Neural progenitor cell (in vitro differentiated cells): Measurements from ENCODE around the gene TMEM273. TPM values are rescaled to one million over a fixed set of nuclear protein-coding genes. Genes with fewer than 3 reads are reported as not detected.

Experiments
- DNase-seq: peaks from one replicate; pipeline ENCODE4 v3.0.0-alpha.2; 2016; ENCODE audit warnings: low spot score
- H2AFZ ChIP-seq: fragments of 200-600 bp; sonication (generic); replicated peaks from 2 replicates; pipeline ENCODE4 v1.6.1; 2016; ENCODE audit warnings: antibody characterized with exemption
- H3F3A ChIP-seq: fragments of 200-600 bp; sonication (generic); 2 replicates; pipeline ENCODE4 v1.6.1; 2016; ENCODE audit warnings: antibody characterized with exemption, low read depth
- H3K27ac ChIP-seq: fragments of 200-600 bp; sonication (generic); 2 replicates; pipeline ENCODE4 v1.5.1; 2016; ENCODE audit warnings: mild to moderate bottlenecking
- H3K27me3 ChIP-seq: fragments of 200-600 bp; sonication (generic); 2 replicates; pipeline ENCODE4 v1.6.1; 2016; ENCODE audit warnings: mild to moderate bottlenecking, moderate library complexity
- H3K36me3 ChIP-seq: fragments of 200-600 bp; sonication (generic); 2 replicates; pipeline ENCODE4 v1.5.1; 2016
- H3K4me1 ChIP-seq: fragments of 200-600 bp; sonication (generic); 2 replicates; pipeline ENCODE4 v1.6.1; 2016; ENCODE audit warnings: mixed run types
- H3K4me2 ChIP-seq: fragments of 200-600 bp; sonication (generic); 2 replicates; pipeline ENCODE4 v1.6.1; 2016
- H3K4me3 ChIP-seq: fragments of 200-600 bp; sonication (generic); 2 replicates; pipeline ENCODE4 v1.5.1; 2016
- H3K79me2 ChIP-seq: fragments of 200-600 bp; sonication (generic); 2 replicates; pipeline ENCODE4 v1.6.1; 2016; ENCODE audit warnings: low read depth
- H3K9ac ChIP-seq: fragments of 200-600 bp; sonication (generic); 2 replicates; pipeline ENCODE4 v1.6.1; 2016
- H3K9me3 ChIP-seq: fragments of 200-600 bp; sonication (generic); 2 replicates; pipeline ENCODE4 v1.5.1; 2016; ENCODE audit warnings: low read depth
- H4K20me1 ChIP-seq: fragments of 200-600 bp; sonication (generic); 2 replicates; pipeline ENCODE4 v1.6.1; 2016; ENCODE audit warnings: low read depth
- H3K27ac Mint-ChIP-seq: 3 replicates; pipeline ENCODE4 v1.8.0; 2021; ENCODE audit warnings: mixed read lengths
- H3K27me3 Mint-ChIP-seq: 2 replicates; pipeline ENCODE4 v1.8.0; 2022; ENCODE audit warnings: low read depth, mild to moderate bottlenecking, inconsistent platforms, moderate library complexity, mixed read lengths; ENCODE audit not compliant: insufficient read depth
- H3K36me3 Mint-ChIP-seq: 3 replicates; pipeline ENCODE4 v1.8.0; 2021; ENCODE audit warnings: mixed read lengths
- H3K4me1 Mint-ChIP-seq: 3 replicates; pipeline ENCODE4 v1.8.0; 2021; ENCODE audit warnings: mixed read lengths
- H3K4me3 Mint-ChIP-seq: 3 replicates; pipeline ENCODE4 v1.8.0; 2021; ENCODE audit warnings: mild to moderate bottlenecking, moderate library complexity, mixed read lengths
- H3K9me3 Mint-ChIP-seq: 3 replicates; pipeline ENCODE4 v1.8.0; 2020; ENCODE audit warnings: mixed read lengths
- CTCF ChIP-seq: fragments of 200-600 bp; sonication (generic); IDR thresholded peaks from 2 replicates; pipeline ENCODE4 v1.5.1; 2017; ENCODE audit warnings: antibody characterized with exemption, mild to moderate bottlenecking
- EZH2 ChIP-seq: fragments of 200-600 bp; sonication (generic); IDR thresholded peaks from 2 replicates; pipeline ENCODE4 v1.6.1; 2017; ENCODE audit warnings: antibody characterized with exemption, mild to moderate bottlenecking, moderate library complexity
- EZH2phosphoT487 ChIP-seq: fragments of 200-600 bp; sonication (generic); IDR thresholded peaks from 2 replicates; pipeline ENCODE4 v1.6.1; 2017; ENCODE audit warnings: antibody characterized with exemption
- total RNA-seq: library from RNA; depleted of rRNA; stranded (reverse); fragments of >200 nt; gene quantifications from 2 replicates; pipeline ENCODE4 v1.2.3, GENCODE V29; 2015; ENCODE audit warnings: low replicate concordance

TMEM273 gene
- total RNA-seq, 1 donor from 2014 or later = not detected

- Mint-ChIP-seq H3K4me3 (no peak overlapping the region), H3K36me3 (peaks cover 3% of the 10 kb centered on the region), H3K9me3 (no peaks in the 10 kb centered on the region), H3K4me1 (peaks cover 6% of the 10 kb centered on the region), H3K27me3 (peaks cover 11% of the 10 kb centered on the region), H3K27ac (no peak overlapping the region)
- no peaks in the 10 kb centered on the region for H3K9me3 ChIP-seq
- H3K4me1 ChIP-seq = peaks cover 6% of the 10 kb centered on the region
- TF ChIP-seq CTCF = no peak
- TF ChIP-seq EZH2phosphoT487 = no peak
- no peak for TF ChIP-seq EZH2
- H4K20me1 ChIP-seq = no peaks in the 10 kb centered on the region
- peaks cover 16% of the 10 kb centered on the region for H3F3A ChIP-seq
- no peaks in the 10 kb centered on the region for H3K36me3 ChIP-seq
- H3K79me2 ChIP-seq = no peaks in the 10 kb centered on the region
- no peak overlapping the region for H3K9ac ChIP-seq
- H3K27me3 ChIP-seq = peaks cover 25% of the 10 kb centered on the region
- H3K4me2 ChIP-seq = no peak overlapping the region
- H3K27ac ChIP-seq = no peak overlapping the region
- no peak for DNase-seq
- no peak overlapping the region for H2AFZ ChIP-seq
- H3K4me3 ChIP-seq = no peak overlapping the region
These were observed 76.1 kb downstream of the TMEM273 start for GRCh38 chr10:49112098-49112497.

- TF ChIP-seq EZH2 (no peak), EZH2phosphoT487 (no peak), CTCF (no peak)
- Histone ChIP-seq H3K4me3 (no peak overlapping the region), H3K36me3 (no peaks in the 10 kb centered on the region), H3K27ac (no peak overlapping the region), H3K79me2 (no peaks in the 10 kb centered on the region), H2AFZ (no peak overlapping the region), H4K20me1 (no peaks in the 10 kb centered on the region), H3F3A (peaks cover 16% of the 10 kb centered on the region), H3K27me3 (peaks cover 24% of the 10 kb centered on the region), H3K4me2 (no peak overlapping the region), H3K9ac (no peak overlapping the region), H3K9me3 (no peaks in the 10 kb centered on the region), H3K4me1 (peaks cover 6% of the 10 kb centered on the region)
- H3K9me3 Mint-ChIP-seq = no peaks in the 10 kb centered on the region
- peaks cover 6% of the 10 kb centered on the region for H3K4me1 Mint-ChIP-seq
- H3K36me3 Mint-ChIP-seq = peaks cover 3% of the 10 kb centered on the region
- H3K4me3 Mint-ChIP-seq = no peak overlapping the region
- H3K27me3 Mint-ChIP-seq = peaks cover 10% of the 10 kb centered on the region
- DNase-seq = no peak
- no peak overlapping the region for H3K27ac Mint-ChIP-seq
These were observed 76.9 kb downstream of the TMEM273 start for GRCh38 chr10:49111320-49111698.

GRCh38 chr10:49110684-49111319 lies 77.4 kb downstream of the TMEM273 start:
- no peak overlapping the region for H3K4me3 ChIP-seq
- no peak overlapping the region for H3K27ac ChIP-seq
- no peaks in the 10 kb centered on the region for H3K9me3 Mint-ChIP-seq
- no peaks in the 10 kb centered on the region for H3K79me2 ChIP-seq
- TF ChIP-seq EZH2phosphoT487 (no peak), EZH2 (no peak), CTCF (no peak)
- H3K9ac ChIP-seq = no peak overlapping the region
- no peak overlapping the region for H3K4me2 ChIP-seq
- no peak overlapping the region for H3K4me3 Mint-ChIP-seq
- no peaks in the 10 kb centered on the region for H4K20me1 ChIP-seq
- peaks cover 14% of the 10 kb centered on the region for H3F3A ChIP-seq
- H3K36me3 ChIP-seq = no peaks in the 10 kb centered on the region
- H3K9me3 ChIP-seq = no peaks in the 10 kb centered on the region
- H3K4me1 ChIP-seq = peaks cover 6% of the 10 kb centered on the region
- peaks cover 19% of the 10 kb centered on the region for H3K27me3 ChIP-seq
- H2AFZ ChIP-seq = no peak overlapping the region
- peaks cover 6% of the 10 kb centered on the region for H3K27me3 Mint-ChIP-seq
- no peak overlapping the region for H3K27ac Mint-ChIP-seq
- no peak for DNase-seq
- peaks cover 3% of the 10 kb centered on the region for H3K36me3 Mint-ChIP-seq
- peaks cover 6% of the 10 kb centered on the region for H3K4me1 Mint-ChIP-seq
